ENCODE data around the gene MCM10. TPM values are rescaled to one million over a fixed set of nuclear protein-coding genes. Genes with fewer than 3 reads are reported as not detected.
A peak's percentile ranks its signal among the peaks of the same experiment; 100 is the strongest.

MCM10 gene
- total RNA-seq, 2 experiments from 2014 or later, result 75.1 to 78.2 TPM

DNA sequence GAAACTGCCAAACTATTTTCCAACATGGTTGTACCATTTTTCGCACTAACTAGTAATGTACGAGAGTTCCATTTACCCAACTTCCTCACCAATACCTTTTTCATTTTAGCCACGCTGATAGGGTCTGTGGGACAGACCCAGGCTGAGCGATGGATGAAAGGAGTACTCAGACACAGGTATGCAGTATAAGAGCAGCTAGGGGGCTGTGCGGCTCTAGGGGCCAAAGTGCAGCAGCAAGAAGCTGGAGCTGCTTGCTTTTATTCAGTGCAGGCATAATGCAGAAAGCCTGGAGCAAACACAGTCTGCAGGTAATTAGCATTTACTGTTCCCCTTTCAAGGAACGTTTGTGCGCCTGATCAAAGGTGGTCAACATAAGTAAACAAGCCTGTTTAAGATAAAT is 51.8 kb downstream of the MCM10 start:
- CTCF ChIA-PET, result no interaction called here
- H3K9me3 Mint-ChIP-seq (ENCODE audit: low read depth), result no peaks in the 10 kb centered on the region
- H3K27ac Mint-ChIP-seq, result no peak overlapping the region
- no peaks in the 10 kb centered on the region for H3K4me1 Mint-ChIP-seq
- H3K36me3 Mint-ChIP-seq, result peaks cover 35% of the 10 kb centered on the region
- no peak overlapping the region for H3K4me3 Mint-ChIP-seq
- ATAC-seq (no peak), DNase-seq (no peak)
- no peaks in the 10 kb centered on the region for H3K27me3 Mint-ChIP-seq

DNA sequence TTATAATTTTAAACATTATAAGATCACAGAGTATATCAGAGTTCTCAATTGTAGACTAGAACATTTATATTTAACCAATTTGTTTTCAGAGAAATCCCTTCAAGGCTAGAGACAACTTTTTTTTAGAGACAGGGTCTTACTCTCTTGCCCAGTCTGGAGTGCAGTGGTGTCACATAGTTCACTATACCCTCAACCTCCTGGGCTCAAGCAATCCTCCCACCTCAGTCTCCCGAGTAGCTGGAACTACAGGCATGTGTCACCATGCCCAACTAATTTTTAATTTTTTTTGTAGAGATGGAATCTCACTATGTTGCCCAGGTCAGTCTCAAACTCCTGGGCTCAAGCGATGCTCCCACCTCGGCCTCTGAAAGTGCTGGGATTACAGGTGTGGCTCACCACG is 57.5 kb downstream of the MCM10 start:
- H3K27ac Mint-ChIP-seq, result no peak overlapping the region
- peaks cover 1% of the 10 kb centered on the region for H3K4me1 Mint-ChIP-seq
- no peaks in the 10 kb centered on the region for H3K9me3 Mint-ChIP-seq (ENCODE audit: low read depth)
- CTCF ChIA-PET, result no interaction called here
- peaks cover 8% of the 10 kb centered on the region for H3K36me3 Mint-ChIP-seq
- DNase-seq (no peak), ATAC-seq (no peak)
- H3K4me3 Mint-ChIP-seq, result no peak overlapping the region
- no peaks in the 10 kb centered on the region for H3K27me3 Mint-ChIP-seq

DNA sequence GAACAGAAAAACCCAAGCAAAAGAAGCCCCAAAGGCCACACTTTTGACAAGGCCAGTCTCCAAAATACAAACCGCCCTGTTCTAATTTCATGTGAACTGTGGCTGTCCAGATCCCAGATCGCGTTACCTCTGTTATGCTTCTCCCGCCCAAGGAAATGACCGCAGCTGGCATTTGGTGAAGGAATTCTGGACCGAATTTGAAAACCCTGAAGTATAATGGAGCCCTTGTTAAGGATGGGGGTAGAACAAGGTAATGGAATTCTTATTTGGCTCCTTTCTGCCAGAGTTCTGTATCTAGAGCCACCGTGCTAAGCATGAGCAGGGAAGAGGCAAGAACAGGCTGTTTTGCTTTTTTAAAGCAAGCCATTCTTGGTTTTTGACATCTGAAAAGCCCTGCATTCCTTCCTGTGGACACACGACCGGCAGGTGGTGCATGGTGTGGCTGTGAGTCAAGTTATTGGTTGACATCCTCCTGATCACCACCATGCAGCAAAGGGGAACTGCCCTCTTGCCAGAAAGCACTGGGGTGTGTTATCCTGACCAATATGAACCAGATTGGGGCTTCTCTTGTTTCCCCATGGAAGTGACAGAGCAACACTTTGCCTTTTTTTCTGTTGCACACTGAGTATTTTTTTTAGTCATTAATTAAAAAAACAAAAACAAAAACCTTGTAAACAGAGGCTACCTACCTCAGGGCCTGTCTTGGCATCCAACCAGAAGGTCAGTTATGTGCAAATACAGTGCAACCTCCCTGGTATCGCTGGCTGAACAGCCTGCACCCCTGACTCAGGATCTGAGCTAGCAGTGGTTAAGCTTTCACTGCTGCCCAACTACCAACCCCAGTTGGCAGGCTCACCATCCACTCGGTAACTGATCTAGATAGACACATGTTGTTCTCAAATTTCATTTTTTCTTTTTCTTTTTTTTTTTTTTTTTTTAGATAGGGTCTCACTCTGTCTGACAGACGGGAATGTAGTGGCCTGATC is 58.6 kb downstream of the MCM10 start:
- Mint-ChIP-seq H3K27me3 (no peaks in the 10 kb centered on the region), H3K9me3 (ENCODE audit: low read depth) (no peaks in the 10 kb centered on the region), H3K4me1 (peaks cover 10% of the 10 kb centered on the region), H3K36me3 (peaks cover 5% of the 10 kb centered on the region), H3K27ac (no peak overlapping the region), H3K4me3 (no peak overlapping the region)
- CTCF ChIA-PET, result interaction anchor here (1.3 kb wide), 1 partner anchor 14 kb away, joined by 3 read pairs; no protein-coding TSS in a partner anchor
- ATAC-seq, result peak; percentile 51
- peak; percentile 47 for DNase-seq

DNA sequence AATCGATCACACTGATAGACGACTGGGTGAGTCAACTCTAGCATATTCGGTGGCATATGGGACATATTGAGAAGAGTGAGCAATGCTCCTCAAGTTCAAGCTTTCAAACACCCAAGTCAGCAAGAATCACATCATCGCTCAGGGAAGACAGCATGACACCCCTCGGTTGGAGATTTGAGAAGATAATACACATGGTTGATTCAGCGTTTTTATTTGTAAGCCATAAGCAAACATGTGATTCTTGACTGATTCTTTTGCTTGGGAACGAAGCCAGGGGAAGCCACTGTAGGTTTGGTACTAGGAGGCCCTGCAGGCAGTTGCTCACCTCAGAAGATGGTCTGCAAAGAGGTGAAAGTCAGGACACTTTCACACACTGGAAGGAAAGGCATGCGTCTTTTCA is 60.2 kb downstream of the MCM10 start:
- CTCF ChIA-PET, result interaction anchor here (1.3 kb wide), 1 partner anchor 15 kb away, joined by 3 read pairs; no protein-coding TSS in a partner anchor
- DNase-seq (no peak), ATAC-seq (no peak)
- no peaks in the 10 kb centered on the region for H3K36me3 Mint-ChIP-seq
- no peaks in the 10 kb centered on the region for H3K9me3 Mint-ChIP-seq (ENCODE audit: low read depth)
- no peak overlapping the region for H3K4me3 Mint-ChIP-seq
- peaks cover 10% of the 10 kb centered on the region for H3K4me1 Mint-ChIP-seq
- H3K27ac Mint-ChIP-seq, result no peak overlapping the region
- H3K27me3 Mint-ChIP-seq, result no peaks in the 10 kb centered on the region

DNA sequence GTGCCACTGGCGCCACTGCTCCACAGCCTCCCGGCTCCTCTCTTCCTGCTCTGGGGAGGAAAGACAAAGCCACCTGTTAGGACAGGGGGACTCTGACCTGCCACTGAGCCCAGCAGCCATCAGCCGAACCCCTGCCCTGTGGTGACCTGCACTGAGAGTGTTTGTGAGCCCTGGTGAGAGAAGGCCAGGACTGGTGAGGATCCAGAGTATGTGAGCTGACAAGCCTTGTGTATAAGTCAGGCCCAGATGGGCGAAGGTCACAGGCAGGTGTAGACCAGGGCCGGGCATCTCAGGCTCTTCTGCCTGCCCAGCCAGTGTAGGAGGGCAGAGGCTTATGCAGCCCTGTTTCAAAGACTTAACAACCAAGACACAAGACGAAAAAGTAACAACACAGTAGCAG is 60.8 kb downstream of the MCM10 start:
- Mint-ChIP-seq H3K9me3 (ENCODE audit: low read depth) (no peaks in the 10 kb centered on the region), H3K27ac (no peak overlapping the region), H3K4me1 (peaks cover 10% of the 10 kb centered on the region), H3K36me3 (no peaks in the 10 kb centered on the region), H3K27me3 (no peaks in the 10 kb centered on the region), H3K4me3 (no peak overlapping the region)
- DNase-seq (no peak), ATAC-seq (no peak)
- CTCF ChIA-PET, result no interaction called here

DNA sequence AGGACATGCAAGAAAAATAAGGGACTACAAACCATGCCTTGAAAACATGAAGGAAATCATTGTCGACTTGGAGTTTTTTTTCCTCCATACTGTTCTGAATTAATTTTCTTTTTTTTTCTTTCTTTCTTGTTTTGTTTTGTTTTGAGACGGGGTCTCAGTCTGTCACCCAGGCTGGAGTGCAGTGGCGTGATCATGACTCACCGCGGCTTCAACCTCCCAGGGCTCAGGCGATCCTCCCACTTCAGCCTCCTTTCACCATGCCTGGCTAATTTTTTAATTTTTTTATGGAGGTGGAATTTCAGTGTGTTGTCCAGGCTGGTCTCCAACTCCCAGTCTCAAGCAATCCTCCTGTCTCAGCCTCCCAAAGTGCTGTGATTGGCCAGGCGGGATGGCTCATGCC is 61.2 kb downstream of the MCM10 start:
- H3K27ac Mint-ChIP-seq, result no peak overlapping the region
- H3K27me3 Mint-ChIP-seq, result no peaks in the 10 kb centered on the region
- DNase-seq (no peak), ATAC-seq (no peak)
- no peak overlapping the region for H3K4me3 Mint-ChIP-seq
- CTCF ChIA-PET, result no interaction called here
- H3K36me3 Mint-ChIP-seq, result no peaks in the 10 kb centered on the region
- H3K9me3 Mint-ChIP-seq (ENCODE audit: low read depth), result no peaks in the 10 kb centered on the region
- peaks cover 10% of the 10 kb centered on the region for H3K4me1 Mint-ChIP-seq

DNA sequence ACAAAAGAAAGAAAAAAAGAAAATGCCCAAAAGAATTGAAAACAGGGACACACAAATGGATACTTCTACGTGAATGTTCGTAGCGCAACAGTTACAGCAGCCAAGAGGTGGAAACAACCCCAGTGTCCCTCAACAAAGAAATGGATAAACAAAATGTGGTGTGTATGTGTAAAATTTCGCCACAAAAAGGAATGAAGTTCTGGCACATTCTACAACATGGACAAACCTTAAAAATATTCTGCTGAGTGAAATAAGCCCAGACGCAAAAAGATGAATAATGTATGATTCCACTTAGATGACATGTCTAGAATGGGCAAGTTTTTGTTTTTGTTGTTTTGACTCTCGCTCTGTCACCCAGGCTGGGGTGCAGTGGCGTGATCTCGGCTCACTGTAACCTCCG is 61.9 kb downstream of the MCM10 start:
- Mint-ChIP-seq H3K27me3 (no peaks in the 10 kb centered on the region), H3K36me3 (no peaks in the 10 kb centered on the region), H3K27ac (no peak overlapping the region), H3K4me3 (no peak overlapping the region), H3K4me1 (peaks cover 10% of the 10 kb centered on the region), H3K9me3 (ENCODE audit: low read depth) (no peaks in the 10 kb centered on the region)
- ATAC-seq, result no peak
- no peak for DNase-seq
- CTCF ChIA-PET, result no interaction called here

DNA sequence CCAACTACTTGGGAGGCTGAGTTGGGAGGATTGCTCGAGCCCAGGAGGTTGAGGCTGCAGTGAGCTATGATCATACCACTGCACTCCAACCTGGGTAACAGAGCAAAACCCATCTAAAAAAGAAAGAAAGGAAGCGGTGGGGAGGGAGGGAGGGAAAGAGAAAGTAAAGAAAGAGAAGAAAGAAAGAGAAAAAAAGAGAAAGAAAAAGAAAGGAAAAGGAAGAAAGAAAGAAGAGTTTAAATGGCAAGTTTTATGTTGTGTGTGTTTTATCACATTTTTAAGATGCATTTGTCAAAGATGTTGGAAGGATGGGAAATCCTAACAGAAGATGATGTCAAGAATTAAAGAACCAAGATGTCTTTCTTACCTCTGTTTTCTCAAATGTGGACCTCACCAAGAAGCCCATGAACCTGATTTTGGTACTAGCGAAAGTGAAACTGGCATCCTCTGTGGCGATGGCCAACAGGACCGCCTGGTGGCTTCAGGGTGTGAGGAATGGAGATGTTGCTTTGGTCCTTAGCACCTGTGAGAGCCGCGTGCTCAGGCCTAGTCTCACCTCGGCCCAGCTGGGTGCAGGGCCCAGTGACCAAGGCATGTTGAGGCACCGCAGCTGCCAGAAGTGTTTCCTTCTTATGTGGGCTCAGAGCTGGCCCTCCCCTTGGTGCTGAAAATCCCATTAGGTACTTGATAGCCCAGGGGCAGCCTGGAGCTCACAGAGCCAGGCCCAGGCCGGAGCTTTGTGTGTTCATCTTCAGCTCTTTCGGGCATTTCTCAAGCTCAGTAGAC is 63.0 kb downstream of the MCM10 start:
- Mint-ChIP-seq H3K27ac (no peak overlapping the region), H3K27me3 (no peaks in the 10 kb centered on the region), H3K36me3 (no peaks in the 10 kb centered on the region), H3K4me3 (no peak overlapping the region), H3K9me3 (ENCODE audit: low read depth) (no peaks in the 10 kb centered on the region), H3K4me1 (peaks cover 10% of the 10 kb centered on the region)
- ATAC-seq, result no peak
- no peak for DNase-seq
- CTCF ChIA-PET, result no interaction called here

DNA sequence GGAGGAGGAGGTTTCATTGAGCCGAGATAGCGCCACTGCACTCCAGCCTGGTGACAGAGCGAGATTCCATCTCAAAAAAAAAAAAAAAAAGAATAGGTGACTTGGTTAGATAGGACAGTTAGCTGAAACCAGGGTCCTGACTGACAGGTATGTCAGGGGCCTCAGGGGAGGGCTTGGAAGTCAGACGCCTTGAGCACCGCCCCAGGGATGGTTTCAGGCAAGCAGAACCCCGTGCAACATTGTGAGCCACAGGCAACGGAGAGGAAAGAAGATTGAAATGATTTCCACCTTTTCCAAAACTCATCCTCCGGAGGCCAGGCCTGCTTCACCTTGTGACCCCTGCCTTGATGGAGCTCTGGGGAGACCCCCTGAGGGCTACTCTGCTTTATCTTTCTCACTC is 64.2 kb downstream of the MCM10 start:
- Mint-ChIP-seq H3K27me3 (peaks cover 3% of the 10 kb centered on the region), H3K9me3 (ENCODE audit: low read depth) (no peaks in the 10 kb centered on the region), H3K4me3 (no peak overlapping the region), H3K36me3 (no peaks in the 10 kb centered on the region), H3K27ac (no peak overlapping the region), H3K4me1 (peaks cover 10% of the 10 kb centered on the region)
- no peak for DNase-seq
- CTCF ChIA-PET, result interaction anchor here (1.1 kb wide), 1 partner anchor 77 kb away, joined by 3 read pairs; no protein-coding TSS in a partner anchor
- no peak for ATAC-seq

DNA sequence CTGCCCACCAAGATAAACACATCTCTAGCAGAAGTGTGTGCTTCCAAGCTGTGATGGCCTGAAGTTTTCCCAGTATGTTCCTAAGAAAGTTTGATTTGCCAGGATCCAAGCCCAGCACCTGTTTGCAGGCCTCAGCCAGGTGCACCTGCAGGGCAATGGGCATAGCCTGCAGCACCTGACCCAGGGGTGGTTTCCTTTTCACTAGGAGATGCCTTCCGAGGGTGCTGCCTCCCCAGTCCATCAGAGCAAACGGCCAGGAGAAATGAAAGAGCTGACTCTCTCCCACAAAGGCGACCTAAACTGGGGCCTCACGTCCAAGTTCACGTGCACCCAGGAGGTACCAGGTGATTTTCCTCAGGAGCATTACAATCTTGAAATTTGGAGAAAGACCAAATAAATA is 65.7 kb downstream of the MCM10 start:
- ATAC-seq (no peak), DNase-seq (no peak)
- Mint-ChIP-seq H3K4me3 (no peak overlapping the region), H3K9me3 (ENCODE audit: low read depth) (no peaks in the 10 kb centered on the region), H3K36me3 (no peaks in the 10 kb centered on the region), H3K27ac (no peak overlapping the region), H3K4me1 (peaks cover 10% of the 10 kb centered on the region), H3K27me3 (peaks cover 3% of the 10 kb centered on the region)
- CTCF ChIA-PET, result no interaction called here

DNA sequence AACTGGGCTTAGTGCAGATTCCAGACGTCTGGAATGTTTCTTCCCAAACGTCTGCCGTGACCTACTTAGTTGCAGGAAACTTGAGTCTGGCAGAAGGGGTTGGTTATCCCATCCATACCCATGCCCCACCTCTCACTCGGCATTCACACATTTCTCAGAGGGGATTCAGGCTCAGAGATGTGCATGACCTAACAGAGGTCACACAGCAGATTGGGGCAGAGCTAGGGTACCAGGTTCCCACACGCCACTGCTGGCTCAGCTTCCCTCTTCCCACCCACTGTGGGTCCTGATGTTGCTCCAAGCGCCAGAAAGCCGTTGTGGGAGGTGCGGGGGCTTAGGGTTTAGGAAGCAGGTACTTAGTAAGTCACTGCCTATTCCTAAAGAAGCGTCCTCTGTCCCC is 69.8 kb downstream of the MCM10 start:
- H3K27me3 Mint-ChIP-seq, result peaks cover 3% of the 10 kb centered on the region
- CTCF ChIA-PET, result interaction anchor here (1.5 kb wide), 1 partner anchor 71 kb away, joined by 4 read pairs; no protein-coding TSS in a partner anchor
- H3K36me3 Mint-ChIP-seq, result no peaks in the 10 kb centered on the region
- no peaks in the 10 kb centered on the region for H3K4me1 Mint-ChIP-seq
- no peak overlapping the region for H3K4me3 Mint-ChIP-seq
- no peaks in the 10 kb centered on the region for H3K9me3 Mint-ChIP-seq (ENCODE audit: low read depth)
- DNase-seq, result no peak
- no peak for ATAC-seq
- no peak overlapping the region for H3K27ac Mint-ChIP-seq

DNA sequence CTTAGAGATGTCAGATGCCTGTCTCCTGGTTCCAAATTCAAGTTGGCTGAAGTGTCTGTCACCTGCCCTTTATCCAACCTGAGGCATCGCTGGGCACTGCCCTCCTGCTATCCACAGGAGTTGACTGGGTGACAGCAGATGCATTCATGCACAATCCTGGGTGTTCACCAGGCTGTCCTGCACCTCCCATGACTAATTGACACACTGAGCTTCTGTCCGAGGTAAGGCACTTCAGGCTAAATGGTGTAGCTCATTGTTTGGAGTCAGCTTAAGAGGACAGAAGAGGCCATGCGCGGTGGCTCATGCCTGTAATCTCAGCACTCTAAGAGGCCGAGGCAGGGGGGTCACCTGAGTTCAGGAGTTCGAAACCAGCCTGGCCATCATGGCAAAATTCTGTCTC is 70.5 kb downstream of the MCM10 start:
- no peak overlapping the region for H3K4me3 Mint-ChIP-seq
- CTCF ChIA-PET, result interaction anchor here (1.5 kb wide), 1 partner anchor 70 kb away, joined by 4 read pairs; no protein-coding TSS in a partner anchor
- no peaks in the 10 kb centered on the region for H3K9me3 Mint-ChIP-seq (ENCODE audit: low read depth)
- no peaks in the 10 kb centered on the region for H3K4me1 Mint-ChIP-seq
- DNase-seq (no peak), ATAC-seq (no peak)
- H3K27ac Mint-ChIP-seq, result no peak overlapping the region
- peaks cover 3% of the 10 kb centered on the region for H3K27me3 Mint-ChIP-seq
- no peaks in the 10 kb centered on the region for H3K36me3 Mint-ChIP-seq

DNA sequence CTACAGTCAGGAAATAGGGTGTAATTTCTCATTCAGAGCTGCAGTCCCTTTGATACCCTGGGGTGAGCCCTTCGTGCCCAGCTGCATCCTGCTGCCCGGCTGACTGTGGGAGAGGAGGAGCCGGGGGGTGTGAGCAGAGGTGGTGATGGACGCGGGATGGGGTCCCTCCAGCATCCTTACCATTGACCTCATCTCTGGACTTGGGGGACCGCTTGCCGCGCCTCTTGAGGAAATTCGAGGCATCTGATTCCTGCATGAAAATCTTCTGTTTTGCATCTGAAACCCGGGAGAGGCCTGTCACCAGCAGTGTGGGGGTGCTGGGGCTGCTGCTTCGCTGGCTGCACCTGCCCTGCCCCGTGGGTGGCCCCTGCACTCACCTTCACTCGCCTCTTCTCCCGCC is 72.0 kb downstream of the MCM10 start:
- ATAC-seq, result no peak
- CTCF ChIA-PET, result interaction anchor here (0.6 kb wide), 1 partner anchor 40 kb away, joined by 4 read pairs; no protein-coding TSS in a partner anchor
- H3K4me1 Mint-ChIP-seq, result no peaks in the 10 kb centered on the region
- no peaks in the 10 kb centered on the region for H3K9me3 Mint-ChIP-seq (ENCODE audit: low read depth)
- DNase-seq, result no peak
- no peaks in the 10 kb centered on the region for H3K36me3 Mint-ChIP-seq
- H3K4me3 Mint-ChIP-seq, result no peak overlapping the region
- H3K27ac Mint-ChIP-seq, result no peak overlapping the region
- peaks cover 3% of the 10 kb centered on the region for H3K27me3 Mint-ChIP-seq

Measured in activated CD8-positive, alpha-beta memory T cell treated with anti-CD3 and anti-CD28 coated beads, Interleukin-2, amount 10 ng/mL, durations not matched to agents 7 days and 5 days (primary cell).